Measurements from ENCODE around the gene RAD51B. TPM values are rescaled to one million over a fixed set of nuclear protein-coding genes. Genes with fewer than 3 reads are reported as not detected.

Gene RAD51B
- total RNA-seq, 1 experiment from 2014 or later, result 10.8 TPM

- Histone ChIP-seq H3K36me3 (ENCODE audit: low read depth, low read length) (peaks cover 7% of the 10 kb centered on the region; the same call in 1 of the 2 replicates), H4K20me1 (ENCODE audit: low read length) (no peaks in the 10 kb centered on the region), H3K9ac (ENCODE audit: low read length) (no peak overlapping the region), H3K79me2 (ENCODE audit: low read length) (no peaks in the 10 kb centered on the region), H3K27ac (ENCODE audit: low read length) (no peak overlapping the region), H3K4me1 (ENCODE audit: insufficient read depth, low read length) (peaks cover 10% of the 10 kb centered on the region; the same call in 1 of the 2 replicates), H3F3A (ENCODE audit: low read length, unreplicated experiment) (no peaks in the 10 kb centered on the region), H3K9me3 (ENCODE audit: low read length) (0 out of 2 replicates have a peak, but pooled peaks cover 8% of the 10 kb centered on the region), H3K9me2 (replicated peaks; ENCODE audit: low read length) (no peaks in the 10 kb centered on the region), H2AFZ (ENCODE audit: low read length) (no peak overlapping the region), H3K4me2 (ENCODE audit: low read length) (no peak overlapping the region), H3K27me3 (ENCODE audit: low read length) (no peaks in the 10 kb centered on the region), H3K4me3 (ENCODE audit: low read length) (no peak overlapping the region)
- ATAC-seq (no peak), DNase-seq (no peak)
- no TSS peak for BruUV-seq (replicated peaks)
- intact Hi-C loops (cut with micrococcal nuclease), result no loop called here
- ChIA-PET CTCF (no interaction called here), POLR2A (ENCODE audit: unreplicated experiment) (no interaction called here)
- TF ChIP-seq EZH2 (IDR thresholded peaks at IDR 0.05; ENCODE audit: low read length, unreplicated experiment) (no peak), EZH2phosphoT487 (IDR thresholded peaks at IDR 0.05; ENCODE audit: borderline replicate concordance, low read length) (no peak), CTCF (conservative IDR thresholded peaks at IDR 0.05; ENCODE audit: low read depth, low read length) (no peak)
Observed at GRCh38 chr14:68097727-68098126, 278.1 kb downstream of the RAD51B start.

GRCh38 chr14:68098834-68099233 lies 279.3 kb downstream of the RAD51B start:
- Histone ChIP-seq H2AFZ (ENCODE audit: low read length) (no peak overlapping the region), H3F3A (ENCODE audit: low read length, unreplicated experiment) (no peaks in the 10 kb centered on the region), H3K4me1 (ENCODE audit: insufficient read depth, low read length) (peaks cover 8% of the 10 kb centered on the region; the same call in 1 of the 2 replicates), H3K9ac (ENCODE audit: low read length) (no peak overlapping the region), H3K4me3 (ENCODE audit: low read length) (no peak overlapping the region), H3K4me2 (ENCODE audit: low read length) (no peak overlapping the region), H3K9me3 (ENCODE audit: low read length) (0 out of 2 replicates have a peak, but pooled peaks cover 8% of the 10 kb centered on the region), H3K27me3 (ENCODE audit: low read length) (no peaks in the 10 kb centered on the region), H3K9me2 (replicated peaks; ENCODE audit: low read length) (no peaks in the 10 kb centered on the region), H4K20me1 (ENCODE audit: low read length) (no peaks in the 10 kb centered on the region), H3K27ac (ENCODE audit: low read length) (no peak overlapping the region), H3K36me3 (ENCODE audit: low read depth, low read length) (peaks cover 7% of the 10 kb centered on the region; the same call in 1 of the 2 replicates), H3K79me2 (ENCODE audit: low read length) (no peaks in the 10 kb centered on the region)
- TF ChIP-seq CTCF (conservative IDR thresholded peaks at IDR 0.05; ENCODE audit: low read depth, low read length) (no peak), EZH2phosphoT487 (IDR thresholded peaks at IDR 0.05; ENCODE audit: borderline replicate concordance, low read length) (no peak), EZH2 (IDR thresholded peaks at IDR 0.05; ENCODE audit: low read length, unreplicated experiment) (no peak)
- intact Hi-C loops (cut with micrococcal nuclease), result no loop called here
- ChIA-PET POLR2A (ENCODE audit: unreplicated experiment) (no interaction called here), CTCF (no interaction called here)
- BruUV-seq (replicated peaks), result no TSS peak
- no peak for ATAC-seq
- no peak for DNase-seq

- POLR2A ChIA-PET (ENCODE audit: unreplicated experiment), result no interaction called here
- H2AFZ ChIP-seq (ENCODE audit: low read length), result no peak overlapping the region
- intact Hi-C loops (cut with micrococcal nuclease), result no loop called here
Observed at GRCh38 chr14:68099495-68100045, 280.0 kb downstream of the RAD51B start.

More at GRCh38 chr14:68099495-68100045, 280.0 kb downstream of the RAD51B start:
- Histone ChIP-seq H3K4me3 (ENCODE audit: low read length) (no peak overlapping the region), H3K27me3 (ENCODE audit: low read length) (no peaks in the 10 kb centered on the region), H4K20me1 (ENCODE audit: low read length) (no peaks in the 10 kb centered on the region), H3K27ac (ENCODE audit: low read length) (no peak overlapping the region), H3K9ac (ENCODE audit: low read length) (no peak overlapping the region), H3K4me2 (ENCODE audit: low read length) (no peak overlapping the region), H3K9me3 (ENCODE audit: low read length) (0 out of 2 replicates have a peak, but pooled peaks cover 8% of the 10 kb centered on the region), H3K79me2 (ENCODE audit: low read length) (no peaks in the 10 kb centered on the region), H3K36me3 (ENCODE audit: low read depth, low read length) (peaks cover 7% of the 10 kb centered on the region; the same call in 1 of the 2 replicates), H3K9me2 (replicated peaks; ENCODE audit: low read length) (no peaks in the 10 kb centered on the region), H3F3A (ENCODE audit: low read length, unreplicated experiment) (no peaks in the 10 kb centered on the region), H3K4me1 (ENCODE audit: insufficient read depth, low read length) (peaks cover under 1% of the 10 kb centered on the region; the same call in 1 of the 2 replicates)
- DNase-seq, result no peak
- ATAC-seq, result no peak
- TF ChIP-seq EZH2phosphoT487 (IDR thresholded peaks at IDR 0.05; ENCODE audit: borderline replicate concordance, low read length) (no peak), EZH2 (IDR thresholded peaks at IDR 0.05; ENCODE audit: low read length, unreplicated experiment) (no peak), CTCF (conservative IDR thresholded peaks at IDR 0.05; ENCODE audit: low read depth, low read length) (no peak)
- CTCF ChIA-PET, result interaction anchor here (0.6 kb wide), 1 partner anchor 148 kb away, joined by 3 read pairs; no protein-coding TSS in a partner anchor
- BruUV-seq (replicated peaks), result no TSS peak

Measured in PC-3 (cell line).